Breast epithelium (tissue), 3 donors: ENCODE data around the gene MRPL44.

Experiments used
- CTCF ChIP-seq, 3 donors: fragments of 450-650 bp; IDR thresholded peaks; one replicate each; pipeline ENCODE4 v1.5.1; 2016 to 2017; ENCODE audit warnings: antibody characterized with exemption in 3 of 3, mild to moderate bottlenecking in 3 of 3, moderate library complexity in 3 of 3
- POLR2A ChIP-seq: fragments of 450-650 bp; IDR thresholded peaks from one replicate; pipeline ENCODE4 v1.6.1; 2016; ENCODE audit warnings: antibody characterized with exemption, mild to moderate bottlenecking, moderate library complexity
- POLR2AphosphoS5 ChIP-seq, 3 donors: sonication (generic); formaldehyde crosslinking; IDR thresholded peaks; one replicate each; pipeline ENCODE4 v1.6.1; 2017; ENCODE audit warnings: antibody characterized with exemption in 3 of 3

GRCh38 chr2:223916181-223916920 lies 40.9 kb upstream of the MRPL44 start:
- TF ChIP-seq CTCF (IDR thresholded peaks at IDR 0.05) (no peak), POLR2A (no peak), POLR2AphosphoS5 (IDR thresholded peaks at IDR 0.05) (no peak)
